Activated CD4-positive, alpha-beta memory T cell treated with anti-CD3 and anti-CD28 coated beads for 36 hours (primary cell): ENCODE measurements around the gene MAOA. TPM values are rescaled to one million over a fixed set of nuclear protein-coding genes. Genes with fewer than 3 reads are reported as not detected.

Experiments
- CTCF ChIA-PET: fragments of 350-600 bp; sonication (Branson Sonifier 250); formaldehyde crosslinking; loops from one replicate; lab custom pipeline; 2021; ENCODE audit warnings: antibody characterized with exemption, inconsistent platforms; lab: Charles Lee
- POLR2A ChIA-PET: fragments of 350-600 bp; sonication (Branson Sonifier 250); formaldehyde crosslinking; loops from one replicate; lab custom pipeline; 2021; ENCODE audit warnings: antibody characterized with exemption; lab: Charles Lee
- DNase-seq: peaks from one replicate; pipeline ENCODE4 v3.0.0-alpha.2; 2020
- H3K27ac Mint-ChIP-seq: one replicate; pipeline ENCODE4 v1.8.0; 2021; ENCODE audit warnings: mixed read lengths
- H3K27me3 Mint-ChIP-seq: one replicate; pipeline ENCODE4 v1.8.0; 2021; ENCODE audit warnings: mixed read lengths
- H3K36me3 Mint-ChIP-seq: one replicate; pipeline ENCODE4 v1.8.0; 2021; ENCODE audit warnings: mixed read lengths
- H3K4me1 Mint-ChIP-seq: one replicate; pipeline ENCODE4 v1.8.0; 2021; ENCODE audit warnings: low read depth, mixed read lengths
- H3K4me3 Mint-ChIP-seq: one replicate; pipeline ENCODE4 v1.8.0; 2021; ENCODE audit warnings: mild to moderate bottlenecking, mixed read lengths
- H3K9me3 Mint-ChIP-seq: one replicate; pipeline ENCODE4 v1.8.0; 2021; ENCODE audit warnings: mixed read lengths
- intact Hi-C: fragments of 100-400 bp; cut with micrococcal nuclease; formaldehyde crosslinking; loops from one replicate; pipeline ENCODE4 v1.15.1; 2023
- total RNA-seq, 2 experiments: library from RNA; stranded (reverse); gene quantifications; one replicate each; pipeline ENCODE4 v1.2.3, GENCODE V29; 2021

MAOA gene
- total RNA-seq, 2 experiments from 2014 or later: 14.8 to 16.8 TPM

GRCh38 chrX:43702079-43702524, 46.0 kb downstream of the MAOA start:
- CTCF ChIA-PET: no interaction called here
- Mint-ChIP-seq H3K4me3 (no peak overlapping the region), H3K36me3 (no peaks in the 10 kb centered on the region), H3K4me1 (no peaks in the 10 kb centered on the region), H3K27ac (no peak overlapping the region), H3K27me3 (peaks cover 2% of the 10 kb centered on the region), H3K9me3 (no peaks in the 10 kb centered on the region)
- intact Hi-C loops: no loop called here
- DNase-seq: no peak
- POLR2A ChIA-PET: no interaction called here

- Mint-ChIP-seq H3K4me3 (no peak overlapping the region), H3K36me3 (no peaks in the 10 kb centered on the region), H3K27ac (no peak overlapping the region), H3K4me1 (no peaks in the 10 kb centered on the region), H3K9me3 (no peaks in the 10 kb centered on the region), H3K27me3 (peaks cover 2% of the 10 kb centered on the region)
- ChIA-PET POLR2A (no interaction called here), CTCF (no interaction called here)
- intact Hi-C loops: no loop called here
- no peak for DNase-seq
Observed at GRCh38 chrX:43702660-43703059, 46.6 kb downstream of the MAOA start.

- intact Hi-C loops: no loop called here
- DNase-seq: no peak
- H3K36me3 Mint-ChIP-seq: no peaks in the 10 kb centered on the region
- ChIA-PET POLR2A (no interaction called here), CTCF (no interaction called here)
- no peak overlapping the region for H3K27ac Mint-ChIP-seq
- H3K4me1 Mint-ChIP-seq: no peaks in the 10 kb centered on the region
- no peak overlapping the region for H3K4me3 Mint-ChIP-seq
- H3K27me3 Mint-ChIP-seq: peaks cover 2% of the 10 kb centered on the region
- H3K9me3 Mint-ChIP-seq: no peaks in the 10 kb centered on the region
Observed at GRCh38 chrX:43703211-43703791, 47.2 kb downstream of the MAOA start.

- POLR2A ChIA-PET: no interaction called here
Observed at GRCh38 chrX:43706786-43707370, 50.8 kb downstream of the MAOA start.

GRCh38 chrX:43707812-43708548, 51.9 kb downstream of the MAOA start:
- Mint-ChIP-seq H3K9me3 (no peaks in the 10 kb centered on the region), H3K4me1 (no peaks in the 10 kb centered on the region), H3K36me3 (no peaks in the 10 kb centered on the region), H3K27me3 (peaks cover 2% of the 10 kb centered on the region), H3K27ac (no peak overlapping the region), H3K4me3 (no peak overlapping the region)
- intact Hi-C loops: no loop called here
- ChIA-PET POLR2A (no interaction called here), CTCF (no interaction called here)
- DNase-seq: no peak

More at GRCh38 chrX:43706786-43707370, 50.8 kb downstream of the MAOA start:
- no peaks in the 10 kb centered on the region for H3K9me3 Mint-ChIP-seq
- H3K36me3 Mint-ChIP-seq: no peaks in the 10 kb centered on the region
- DNase-seq: no peak
- H3K27ac Mint-ChIP-seq: no peak overlapping the region
- no peak overlapping the region for H3K4me3 Mint-ChIP-seq
- CTCF ChIA-PET: interaction anchor here (1.0 kb wide), 1 partner anchor 148 kb away, joined by 3 read pairs; no protein-coding TSS in a partner anchor
- H3K4me1 Mint-ChIP-seq: no peaks in the 10 kb centered on the region
- peaks cover 2% of the 10 kb centered on the region for H3K27me3 Mint-ChIP-seq
- intact Hi-C loops: no loop called here

- ChIA-PET POLR2A (no interaction called here), CTCF (no interaction called here)
- Mint-ChIP-seq H3K4me3 (no peak overlapping the region), H3K9me3 (no peaks in the 10 kb centered on the region), H3K27ac (no peak overlapping the region), H3K36me3 (no peaks in the 10 kb centered on the region), H3K27me3 (no peaks in the 10 kb centered on the region), H3K4me1 (no peaks in the 10 kb centered on the region)
- DNase-seq: no peak
- intact Hi-C loops: no loop called here
Observed at GRCh38 chrX:43716144-43716543, 60.0 kb downstream of the MAOA start.

GRCh38 chrX:43716696-43717095, 60.6 kb downstream of the MAOA start:
- no peaks in the 10 kb centered on the region for H3K36me3 Mint-ChIP-seq
- H3K27me3 Mint-ChIP-seq: no peaks in the 10 kb centered on the region
- DNase-seq: no peak
- H3K9me3 Mint-ChIP-seq: no peaks in the 10 kb centered on the region
- CTCF ChIA-PET: no interaction called here
- POLR2A ChIA-PET: no interaction called here
- H3K27ac Mint-ChIP-seq: no peak overlapping the region
- intact Hi-C loops: no loop called here
- no peaks in the 10 kb centered on the region for H3K4me1 Mint-ChIP-seq
- no peak overlapping the region for H3K4me3 Mint-ChIP-seq

- no peak overlapping the region for H3K27ac Mint-ChIP-seq
- DNase-seq: no peak
- intact Hi-C loops: no loop called here
- peaks cover under 1% of the 10 kb centered on the region for H3K9me3 Mint-ChIP-seq
- H3K4me3 Mint-ChIP-seq: no peak overlapping the region
- POLR2A ChIA-PET: no interaction called here
- no peaks in the 10 kb centered on the region for H3K36me3 Mint-ChIP-seq
- no peaks in the 10 kb centered on the region for H3K27me3 Mint-ChIP-seq
- H3K4me1 Mint-ChIP-seq: no peaks in the 10 kb centered on the region
- CTCF ChIA-PET: no interaction called here
Observed at GRCh38 chrX:43717161-43717560, 61.1 kb downstream of the MAOA start.

GRCh38 chrX:43718081-43718480, 62.0 kb downstream of the MAOA start:
- H3K4me1 Mint-ChIP-seq: no peaks in the 10 kb centered on the region
- H3K9me3 Mint-ChIP-seq: peaks cover 2% of the 10 kb centered on the region
- H3K27ac Mint-ChIP-seq: no peak overlapping the region
- H3K36me3 Mint-ChIP-seq: no peaks in the 10 kb centered on the region
- intact Hi-C loops: no loop called here
- CTCF ChIA-PET: no interaction called here
- DNase-seq: no peak
- no peak overlapping the region for H3K4me3 Mint-ChIP-seq
- POLR2A ChIA-PET: no interaction called here
- no peaks in the 10 kb centered on the region for H3K27me3 Mint-ChIP-seq

GRCh38 chrX:43718546-43718945, 62.4 kb downstream of the MAOA start:
- POLR2A ChIA-PET: no interaction called here

GRCh38 chrX:43718956-43719355, 62.9 kb downstream of the MAOA start:
- H3K27ac Mint-ChIP-seq: no peak overlapping the region
- no peak overlapping the region for H3K4me3 Mint-ChIP-seq
- no peaks in the 10 kb centered on the region for H3K36me3 Mint-ChIP-seq
- no peaks in the 10 kb centered on the region for H3K4me1 Mint-ChIP-seq
- H3K27me3 Mint-ChIP-seq: no peaks in the 10 kb centered on the region
- POLR2A ChIA-PET: no interaction called here
- H3K9me3 Mint-ChIP-seq: peaks cover 2% of the 10 kb centered on the region
- CTCF ChIA-PET: no interaction called here
- intact Hi-C loops: no loop called here
- no peak for DNase-seq

More at GRCh38 chrX:43718546-43718945, 62.4 kb downstream of the MAOA start:
- Mint-ChIP-seq H3K36me3 (no peaks in the 10 kb centered on the region), H3K9me3 (peaks cover 2% of the 10 kb centered on the region), H3K27me3 (no peaks in the 10 kb centered on the region), H3K4me3 (no peak overlapping the region), H3K27ac (no peak overlapping the region), H3K4me1 (no peaks in the 10 kb centered on the region)
- CTCF ChIA-PET: no interaction called here
- intact Hi-C loops: no loop called here
- no peak for DNase-seq

GRCh38 chrX:43720082-43720481, 64.0 kb downstream of the MAOA start:
- POLR2A ChIA-PET: no interaction called here
- H3K4me3 Mint-ChIP-seq: no peak overlapping the region
- no peak overlapping the region for H3K27ac Mint-ChIP-seq
- peaks cover 2% of the 10 kb centered on the region for H3K9me3 Mint-ChIP-seq
- H3K27me3 Mint-ChIP-seq: no peaks in the 10 kb centered on the region
- no peak for DNase-seq
- H3K4me1 Mint-ChIP-seq: no peaks in the 10 kb centered on the region
- no peaks in the 10 kb centered on the region for H3K36me3 Mint-ChIP-seq
- CTCF ChIA-PET: no interaction called here
- intact Hi-C loops: no loop called here
